Fibroblast of lung (primary cell): ENCODE results near the gene FREM2. TPM values are rescaled to one million over a fixed set of nuclear protein-coding genes. Genes with fewer than 3 reads are reported as not detected.

Source experiments
- DNase-seq, 2 donors: peaks; one replicate each; pipeline versions ENCODE4 v3.0.0 to v3.0.0-alpha.2; 2010; ENCODE audit warnings: low read depth in 2 of 2
- H2AFZ ChIP-seq: 2 replicates; pipeline ENCODE4 v1.5.1; 2012; ENCODE audit warnings: low read length, control low read depth, inconsistent platforms
- H3K27ac ChIP-seq: 2 replicates; pipeline ENCODE4 v1.5.1; 2011; ENCODE audit warnings: low read length, control low read depth; ENCODE audit not compliant: insufficient read depth
- H3K27me3 ChIP-seq: 2 replicates; pipeline ENCODE4 v1.5.1; 2011; ENCODE audit warnings: mild to moderate bottlenecking, low read length; ENCODE audit not compliant: control insufficient read depth, insufficient read depth
- H3K36me3 ChIP-seq: 2 replicates; pipeline ENCODE4 v1.5.1; 2011; ENCODE audit warnings: low read length; ENCODE audit not compliant: control insufficient read depth, insufficient read depth
- H3K4me1 ChIP-seq: 2 replicates; pipeline ENCODE4 v1.5.1; 2011; ENCODE audit warnings: low read length; ENCODE audit not compliant: control insufficient read depth, insufficient read depth; ENCODE audit errors: extremely low read depth
- H3K4me2 ChIP-seq: 2 replicates; pipeline ENCODE4 v1.5.1; 2011; ENCODE audit warnings: low read length, control low read depth; ENCODE audit not compliant: insufficient read depth; ENCODE audit errors: extremely low read depth
- H3K4me3 ChIP-seq, 4 experiments: fragments of 200-600 bp in 1 of 4; sonication (generic) in 1 of 4; replicated peaks in 1 of 4; 2 replicates each; pipeline ENCODE4 v1.5.1; 2011 to 2016; ENCODE audit warnings: low read length in 4 of 4, low read depth in 3 of 4, mild to moderate bottlenecking in 3 of 4, control low read depth in 2 of 4, inconsistent platforms in 1 of 4, mixed read lengths in 1 of 4; ENCODE audit not compliant: insufficient read depth in 1 of 4; ENCODE audit errors: control extremely low read depth in 1 of 4
- H3K79me2 ChIP-seq: 2 replicates; pipeline ENCODE4 v1.5.1; 2012; ENCODE audit warnings: mild to moderate bottlenecking, low read length, inconsistent platforms; ENCODE audit not compliant: control insufficient read depth, insufficient read depth
- H3K9ac ChIP-seq: 2 replicates; pipeline ENCODE4 v1.5.1; 2011; ENCODE audit warnings: mild to moderate bottlenecking, low read length, control low read depth; ENCODE audit not compliant: insufficient read depth
- H3K9me3 ChIP-seq: 2 replicates; pipeline ENCODE4 v1.5.1; 2012; ENCODE audit warnings: low read depth, low read length; ENCODE audit not compliant: control insufficient read depth, insufficient read depth
- H4K20me1 ChIP-seq: 2 replicates; pipeline ENCODE4 v1.5.1; 2011; ENCODE audit warnings: low read length; ENCODE audit not compliant: control insufficient read depth, insufficient read depth; ENCODE audit errors: extremely low read depth
- CTCF ChIP-seq, 2 donors: IDR thresholded peaks in 1 of 2; conservative IDR thresholded peaks in 1 of 2; 1 replicate in 1 of 2; 2 replicates in 1 of 2; pipeline ENCODE4 v1.5.1; 2011 to 2012; ENCODE audit warnings: low read length in 2 of 2, control low read depth in 1 of 2, inconsistent platforms in 1 of 2, low read depth in 1 of 2, mild to moderate bottlenecking in 1 of 2
- EZH2 ChIP-seq: IDR thresholded peaks from 2 replicates; pipeline ENCODE4 v1.5.1; 2012; ENCODE audit warnings: low read length, control low read depth, mild to moderate bottlenecking; ENCODE audit errors: missing control alignments
- polyA plus RNA-seq, 2 donors: library from polyadenylated mRNA; depleted of rRNA in 1 of 2; stranded (reverse) in 1 of 2; unstranded in 1 of 2; fragments of >200 nt; gene quantifications; 2 replicates each; pipeline ENCODE4 v1.2.1, GENCODE V29; 2011 to 2012; ENCODE audit warnings: missing spikeins in 1 of 2
- total RNA-seq: library from RNA; depleted of rRNA; stranded (reverse); fragments of >200 nt; gene quantifications from 2 replicates; pipeline ENCODE4 v1.2.1, GENCODE V29; 2014

Gene FREM2
- total and polyA plus RNA-seq, 2 donors (not counting 1 experiment from before 2014, with no cell fraction given), result under 0.01 TPM

- no peak overlapping the region for H3K4me2 ChIP-seq
- H3K27ac ChIP-seq, result no peak overlapping the region
- H2AFZ ChIP-seq, result no peak overlapping the region
- H3K9ac ChIP-seq, result no peak overlapping the region
- no peaks in the 10 kb centered on the region for H3K4me1 ChIP-seq
- no peaks in the 10 kb centered on the region for H3K9me3 ChIP-seq
- H4K20me1 ChIP-seq, result no peaks in the 10 kb centered on the region
- no peaks in the 10 kb centered on the region for H3K79me2 ChIP-seq
- no peak for DNase-seq
- no peak for TF ChIP-seq EZH2
- TF ChIP-seq CTCF (conservative IDR thresholded peaks at IDR 0.05 in 1 of 2, IDR thresholded peaks at IDR 0.05 in 1 of 2; ENCODE audit: low read depth in 1 of 2, low read length in 2 of 2), result no peak
- no peak overlapping the region for H3K4me3 ChIP-seq
- H3K36me3 ChIP-seq, result no peaks in the 10 kb centered on the region
- no peaks in the 10 kb centered on the region for H3K27me3 ChIP-seq
Measured at GRCh38 chr13:38787550-38787949, 100.7 kb downstream of the FREM2 start.

GRCh38 chr13:38796890-38797289 lies 110.0 kb downstream of the FREM2 start:
- H4K20me1 ChIP-seq, result no peaks in the 10 kb centered on the region
- no peak for DNase-seq

GRCh38 chr13:38803531-38803930 lies 116.7 kb downstream of the FREM2 start:
- no peak overlapping the region for H3K27ac ChIP-seq
- no peak overlapping the region for H3K4me2 ChIP-seq
- no peaks in the 10 kb centered on the region for H3K4me1 ChIP-seq
- no peak for DNase-seq
- H3K9me3 ChIP-seq, result no peaks in the 10 kb centered on the region
- no peak overlapping the region for H2AFZ ChIP-seq
- TF ChIP-seq CTCF (conservative IDR thresholded peaks at IDR 0.05 in 1 of 2, IDR thresholded peaks at IDR 0.05 in 1 of 2; ENCODE audit: low read depth in 1 of 2, low read length in 2 of 2) (no peak), EZH2 (no peak)
- no peaks in the 10 kb centered on the region for H3K36me3 ChIP-seq
- H4K20me1 ChIP-seq, result no peaks in the 10 kb centered on the region
- no peaks in the 10 kb centered on the region for H3K79me2 ChIP-seq
- no peak overlapping the region for H3K4me3 ChIP-seq
- no peaks in the 10 kb centered on the region for H3K27me3 ChIP-seq
- no peak overlapping the region for H3K9ac ChIP-seq

More at GRCh38 chr13:38796890-38797289, 110.0 kb downstream of the FREM2 start:
- H3K4me3 ChIP-seq, result no peak overlapping the region
- H3K4me2 ChIP-seq, result no peak overlapping the region
- no peak overlapping the region for H2AFZ ChIP-seq
- H3K4me1 ChIP-seq, result no peaks in the 10 kb centered on the region
- no peaks in the 10 kb centered on the region for H3K9me3 ChIP-seq
- no peaks in the 10 kb centered on the region for H3K36me3 ChIP-seq
- no peaks in the 10 kb centered on the region for H3K27me3 ChIP-seq
- TF ChIP-seq CTCF (conservative IDR thresholded peaks at IDR 0.05 in 1 of 2, IDR thresholded peaks at IDR 0.05 in 1 of 2; ENCODE audit: low read depth in 1 of 2, low read length in 2 of 2), result no peak
- TF ChIP-seq EZH2, result no peak
- no peak overlapping the region for H3K27ac ChIP-seq
- H3K79me2 ChIP-seq, result no peaks in the 10 kb centered on the region
- H3K9ac ChIP-seq, result no peak overlapping the region
